ENCODE results near the gene RAB35.

RAB35 gene

DNA sequence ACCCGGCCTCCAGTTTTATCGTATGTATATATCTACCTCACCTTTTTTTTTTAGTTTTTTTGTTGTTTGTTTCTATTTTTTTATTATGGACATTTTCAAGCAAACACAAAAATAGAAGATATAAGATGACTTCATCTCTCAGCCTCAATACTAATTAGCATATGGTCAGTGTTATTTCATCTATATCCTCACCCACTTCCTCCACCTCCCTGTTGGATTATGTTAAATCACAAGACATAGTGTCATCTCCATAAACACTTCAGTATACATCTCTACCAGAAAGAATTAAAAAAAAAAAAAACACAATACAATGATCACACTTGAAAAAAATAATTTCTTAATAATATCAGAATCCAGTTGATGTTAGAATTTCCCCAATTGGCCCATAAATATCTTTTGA, 34.9 kb downstream of the RAB35 start:
- DNase-seq, result no peak

DNA sequence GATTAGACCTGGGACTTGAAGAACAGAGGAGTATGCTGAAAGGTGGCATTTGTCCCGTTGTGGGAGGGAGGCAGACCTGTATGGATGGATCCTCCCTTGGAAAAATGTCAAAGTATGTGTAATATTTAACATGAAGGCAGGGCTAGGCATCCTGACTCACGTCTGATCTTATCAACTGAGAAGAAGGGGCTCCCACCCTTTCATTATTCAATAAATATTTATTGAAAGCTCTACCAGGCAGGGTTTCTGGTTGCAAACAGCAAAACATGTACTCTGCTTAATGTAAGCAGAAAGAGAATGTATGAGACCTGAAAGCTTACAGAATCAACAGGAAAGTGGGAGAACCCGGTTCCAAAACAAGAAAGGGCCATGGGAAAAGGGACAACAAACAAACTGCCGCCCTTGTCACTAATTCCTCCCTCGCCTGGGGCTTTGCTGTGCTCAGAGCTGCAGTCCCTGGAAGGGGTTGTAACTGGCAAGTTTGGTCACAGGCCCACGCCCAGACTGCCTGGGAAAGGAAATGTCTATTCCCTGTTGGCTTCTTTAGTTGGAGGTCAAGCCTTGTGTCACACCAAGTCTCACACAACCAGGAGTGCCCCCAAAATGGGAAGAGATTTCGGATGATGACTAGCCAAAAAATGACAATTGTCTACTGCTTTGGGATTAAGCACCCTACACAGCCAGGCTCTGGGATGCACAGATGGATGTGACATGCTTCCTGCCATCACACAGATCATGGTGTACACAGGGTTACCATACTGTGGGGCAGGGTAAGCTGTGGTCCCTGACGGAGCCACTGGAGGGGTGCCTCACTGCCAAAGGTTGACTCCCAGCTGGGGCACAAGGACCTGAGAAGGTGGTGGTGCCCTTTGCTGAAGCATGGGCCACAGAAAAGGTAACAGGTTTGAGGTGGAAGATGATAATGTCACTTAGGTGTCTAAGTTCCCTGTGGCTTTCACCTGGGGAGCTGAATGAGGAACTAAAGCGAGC, 36.8 kb downstream of the RAB35 start:
- DNase-seq, result no peak

DNA sequence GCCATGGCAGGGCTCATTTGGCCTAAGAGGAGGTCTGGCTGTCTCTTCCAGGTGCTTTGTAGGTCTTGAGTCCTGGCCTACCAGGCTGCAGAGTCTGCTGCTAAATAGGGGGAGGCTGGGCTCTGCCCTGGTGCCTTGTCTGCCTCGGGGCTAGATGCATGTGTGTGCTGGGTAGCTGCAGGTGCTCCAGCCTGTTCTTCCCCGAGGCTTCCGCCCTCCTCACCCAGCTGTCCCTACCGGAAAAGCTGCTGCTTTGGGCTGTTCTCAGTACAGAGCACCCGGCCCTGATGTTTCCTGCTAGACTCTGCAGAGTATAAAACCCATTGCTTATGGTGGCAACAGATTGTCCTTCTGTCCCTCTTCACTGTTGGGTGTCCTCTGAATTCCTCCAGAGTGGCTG, 37.7 kb downstream of the RAB35 start:
- peak; percentile 52 for DNase-seq

DNA sequence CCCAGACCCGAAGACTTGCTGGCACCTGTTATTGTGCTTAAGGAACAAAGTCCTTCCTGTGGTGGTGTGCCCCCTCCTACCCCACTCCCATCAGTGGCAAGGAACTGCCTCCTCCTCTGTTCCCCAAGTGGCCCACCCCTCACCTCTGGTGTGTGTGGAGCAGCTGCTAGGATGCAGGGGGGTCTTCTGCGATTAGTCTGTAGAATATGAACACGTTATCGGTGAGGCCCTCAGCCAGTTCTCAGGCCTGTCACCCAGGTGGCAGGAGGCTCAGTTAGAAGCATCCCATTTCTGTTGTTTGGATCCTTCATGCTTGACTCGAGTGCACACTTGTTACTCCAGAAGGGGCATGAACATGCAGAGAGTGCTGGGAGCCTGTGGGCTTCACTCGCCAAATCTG, 39.3 kb downstream of the RAB35 start:
- DNase-seq, result no peak

DNA sequence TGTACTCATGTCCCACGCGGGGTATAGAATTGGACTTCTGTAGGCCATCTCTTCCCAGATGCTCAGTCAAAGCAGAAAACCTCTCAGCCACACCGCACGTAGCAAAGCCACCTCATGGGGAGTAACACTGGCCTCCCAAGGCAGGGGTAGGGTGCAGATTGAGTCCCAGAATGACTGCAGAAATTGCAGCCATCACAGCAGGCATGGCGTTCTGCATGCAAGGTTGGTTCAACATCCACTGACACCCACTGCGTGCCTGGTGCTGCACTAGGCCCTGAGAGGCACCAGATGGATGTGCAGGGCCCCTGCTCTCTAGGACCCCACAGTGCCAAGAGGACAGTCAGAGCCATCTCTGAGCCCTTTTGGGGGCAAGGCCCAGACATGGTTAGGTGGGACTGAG, 39.9 kb downstream of the RAB35 start:
- DNase-seq, result no peak

DNA sequence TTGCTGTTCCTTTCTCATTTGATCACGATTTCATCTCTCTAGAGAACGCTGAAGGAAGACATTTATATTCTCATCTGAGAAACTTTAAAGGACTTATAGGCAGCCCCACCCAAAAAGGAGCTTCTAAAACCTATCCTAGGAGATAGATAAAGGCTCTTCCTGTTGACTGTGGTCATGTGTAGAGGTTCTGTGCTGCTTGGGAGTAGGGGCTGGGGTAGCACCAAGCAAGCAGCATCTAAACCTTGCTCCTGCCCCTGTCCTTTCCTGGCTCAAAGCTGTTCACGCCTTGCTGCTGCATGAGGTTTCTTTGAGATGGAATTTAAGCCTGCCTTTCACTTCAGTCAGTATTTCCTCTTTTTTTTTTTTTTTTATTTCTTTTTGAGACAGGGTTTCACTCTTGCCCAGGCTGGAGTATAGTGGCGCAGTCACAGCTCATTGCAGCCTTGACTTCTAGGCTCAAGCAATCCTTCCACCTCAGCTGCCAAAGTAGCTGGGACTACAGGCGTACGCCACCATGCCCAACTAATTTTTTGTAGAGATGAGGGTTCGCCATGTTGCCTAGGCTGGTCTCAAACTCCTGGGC, 41.4 kb downstream of the RAB35 start:
- no peak for DNase-seq

DNA sequence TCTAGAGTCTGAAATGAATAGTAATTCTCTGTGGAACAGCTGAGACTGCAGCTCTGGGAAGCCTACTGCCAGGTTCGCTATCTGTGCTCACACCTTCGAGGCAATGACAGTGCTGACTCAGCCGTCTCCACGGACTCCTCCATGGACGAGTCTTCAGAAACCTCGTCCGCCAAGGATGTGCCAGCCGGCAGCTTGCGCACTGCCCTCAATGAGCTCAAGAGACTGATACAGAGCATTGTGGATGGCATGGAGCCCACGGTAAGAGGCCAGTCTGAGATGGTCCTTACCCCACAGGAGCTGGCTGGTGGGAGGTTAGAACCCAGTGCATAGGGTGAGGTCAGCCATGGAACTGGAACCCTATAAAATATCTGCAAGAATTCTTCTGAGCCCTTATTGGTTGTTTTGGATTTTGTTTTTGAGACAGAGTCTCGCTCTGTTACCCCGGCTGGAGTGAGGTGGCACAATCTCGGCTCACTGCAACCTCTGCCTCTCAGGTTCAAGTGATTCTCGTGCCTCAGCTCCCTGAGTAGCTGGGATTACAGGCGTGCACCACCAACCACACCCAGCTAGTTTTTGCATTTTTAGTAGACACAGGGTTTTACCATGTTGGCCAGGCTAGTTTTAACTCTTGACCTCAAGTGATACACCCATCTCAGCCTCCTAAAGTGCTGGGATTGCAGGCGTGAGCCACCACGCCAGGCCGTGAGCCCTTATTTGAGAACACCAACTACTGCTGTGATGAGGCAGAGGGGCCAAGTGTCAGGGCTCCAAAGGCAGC, 43.9 kb downstream of the RAB35 start:
- DNase-seq, result no peak

DNA sequence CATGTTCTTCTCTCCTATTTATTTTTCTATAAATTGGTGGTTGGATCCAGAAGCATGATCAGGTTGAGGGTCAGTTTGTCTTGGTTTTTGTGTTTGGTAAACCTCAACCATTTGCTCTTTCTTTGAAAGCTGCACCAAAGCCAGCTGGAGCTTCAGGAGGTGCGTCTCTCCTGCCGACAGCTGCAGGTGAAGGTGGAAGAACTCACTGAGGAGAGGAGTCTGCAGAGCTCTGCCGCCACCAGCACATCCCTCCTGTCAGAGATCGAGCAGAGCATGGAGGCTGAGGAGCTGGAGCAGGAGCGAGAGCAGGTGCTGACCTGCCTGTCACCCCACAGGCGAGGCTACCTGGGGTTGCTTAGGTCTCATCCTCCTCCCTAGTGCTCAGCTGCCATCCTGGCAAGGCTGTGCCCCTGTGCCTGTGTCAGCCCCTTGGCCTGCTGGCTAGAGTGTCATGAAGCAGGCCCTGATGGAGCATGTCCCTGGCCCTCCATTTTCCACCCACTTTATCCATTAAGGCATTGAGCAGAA, 45.0 kb downstream of the RAB35 start:
- DNase-seq, result no peak

DNA sequence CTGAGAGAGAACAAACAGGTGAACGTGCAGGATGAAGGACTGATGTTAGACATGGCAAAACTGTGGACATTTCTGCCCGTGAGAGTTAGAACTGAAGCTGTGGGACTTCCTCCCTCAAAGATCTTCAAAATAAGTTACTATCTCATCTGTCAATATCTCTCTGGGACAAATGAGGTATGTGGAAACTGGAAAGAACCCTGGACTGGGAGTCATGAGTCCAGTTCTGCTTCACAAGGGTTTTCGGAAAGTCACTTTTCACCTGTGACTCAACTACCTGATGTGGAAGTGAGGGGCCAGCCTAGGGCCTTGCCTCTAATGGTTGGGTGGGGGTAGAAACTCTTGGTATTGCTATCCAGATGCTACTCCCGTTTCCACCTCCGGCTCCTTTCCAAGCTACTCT, 47.3 kb downstream of the RAB35 start:
- DNase-seq, result no peak

DNA sequence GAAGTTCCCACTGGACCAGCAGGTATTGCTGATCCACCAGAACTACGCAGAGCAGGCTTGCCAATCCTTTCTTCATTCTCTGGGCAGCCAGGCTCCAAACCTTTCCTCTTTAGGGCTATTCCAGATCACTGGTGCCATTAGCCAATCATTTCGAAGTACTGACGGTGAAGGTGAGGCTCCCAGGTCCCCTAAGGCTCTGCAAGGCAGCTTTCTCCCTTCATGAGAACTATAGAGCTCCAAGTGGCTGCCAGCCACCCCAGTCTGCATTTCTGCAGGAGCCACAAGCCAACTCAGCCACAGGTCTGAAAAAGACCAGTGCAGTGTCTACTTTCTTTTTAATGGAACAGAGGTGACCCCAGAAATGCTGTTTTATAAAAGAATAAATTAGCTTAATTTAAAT, 48.7 kb downstream of the RAB35 start:
- no peak for DNase-seq

DNA sequence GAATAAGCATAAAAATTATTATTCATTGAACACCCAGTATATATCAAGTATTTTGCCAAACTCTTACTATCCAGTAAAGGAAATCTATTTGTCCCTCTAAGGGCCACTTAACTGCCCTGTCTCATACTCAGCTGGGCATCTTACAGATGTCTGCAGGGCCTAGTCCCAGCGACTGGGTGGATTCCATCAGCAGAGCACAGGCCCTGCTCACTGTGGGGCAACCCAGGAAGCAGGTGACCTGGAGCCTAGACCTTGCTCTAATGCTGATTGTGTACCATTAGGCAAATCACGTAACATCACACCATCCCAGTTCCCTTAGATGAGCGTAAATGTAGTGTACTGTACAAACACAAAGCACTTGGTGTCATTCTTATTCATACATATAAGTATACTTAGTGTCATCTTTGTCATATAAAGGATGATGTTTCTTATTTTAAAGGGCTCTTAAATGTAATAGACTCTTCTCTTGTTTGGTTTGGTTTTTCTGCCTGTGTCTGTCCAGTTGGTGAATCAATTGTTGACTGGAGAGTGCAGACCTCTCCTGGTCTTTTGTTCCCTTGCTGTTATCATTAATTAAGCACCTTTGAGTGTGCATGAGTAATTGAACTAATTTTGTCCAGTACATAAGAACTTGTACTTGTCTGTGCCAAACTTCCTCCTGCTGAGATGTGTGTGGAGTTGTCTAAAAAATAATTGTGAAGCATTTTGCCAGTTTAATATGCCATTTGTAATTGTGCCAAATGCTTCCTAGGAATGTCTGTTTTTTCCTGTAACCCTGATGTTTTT, 49.3 kb downstream of the RAB35 start:
- DNase-seq, result no peak

DNA sequence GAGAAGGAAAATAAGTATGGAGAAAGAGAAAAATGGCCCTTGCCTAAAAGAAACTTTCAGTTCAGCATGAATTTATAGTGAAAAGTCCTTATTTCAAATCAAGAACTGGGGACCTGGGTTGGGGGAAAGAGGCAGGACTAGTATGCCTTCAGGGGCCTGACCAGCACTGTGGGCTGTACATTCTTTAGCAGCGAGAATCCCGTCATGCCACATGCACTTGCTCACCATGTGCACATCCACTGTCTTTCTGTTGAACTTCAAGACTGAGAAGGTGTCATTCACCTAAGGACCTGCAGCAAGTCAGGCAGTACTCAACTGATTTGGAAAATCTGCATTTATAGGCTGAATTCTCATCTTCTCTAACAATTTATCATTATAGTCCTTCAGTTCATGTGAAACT, 50.2 kb downstream of the RAB35 start:
- no peak for DNase-seq

DNA sequence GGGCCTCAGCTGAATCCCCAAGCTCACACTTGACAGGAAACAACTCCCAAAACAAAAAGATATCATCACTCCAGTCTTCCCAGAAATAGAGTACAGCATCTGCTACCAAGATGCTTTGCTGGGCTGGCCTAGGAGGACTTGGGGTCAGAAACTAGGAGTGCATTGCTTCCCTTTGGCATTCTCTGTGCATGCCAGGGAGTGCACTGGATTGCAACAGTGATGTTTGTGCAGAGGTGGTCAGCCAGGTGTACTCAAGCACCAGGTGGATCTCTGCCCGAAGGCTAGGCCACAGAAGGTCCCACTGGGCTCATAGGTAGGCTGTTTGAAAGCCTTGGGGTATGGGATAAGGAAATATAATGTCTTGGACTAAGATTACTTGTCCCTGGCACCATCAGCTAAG, 51.1 kb downstream of the RAB35 start:
- DNase-seq, result no peak

DNA sequence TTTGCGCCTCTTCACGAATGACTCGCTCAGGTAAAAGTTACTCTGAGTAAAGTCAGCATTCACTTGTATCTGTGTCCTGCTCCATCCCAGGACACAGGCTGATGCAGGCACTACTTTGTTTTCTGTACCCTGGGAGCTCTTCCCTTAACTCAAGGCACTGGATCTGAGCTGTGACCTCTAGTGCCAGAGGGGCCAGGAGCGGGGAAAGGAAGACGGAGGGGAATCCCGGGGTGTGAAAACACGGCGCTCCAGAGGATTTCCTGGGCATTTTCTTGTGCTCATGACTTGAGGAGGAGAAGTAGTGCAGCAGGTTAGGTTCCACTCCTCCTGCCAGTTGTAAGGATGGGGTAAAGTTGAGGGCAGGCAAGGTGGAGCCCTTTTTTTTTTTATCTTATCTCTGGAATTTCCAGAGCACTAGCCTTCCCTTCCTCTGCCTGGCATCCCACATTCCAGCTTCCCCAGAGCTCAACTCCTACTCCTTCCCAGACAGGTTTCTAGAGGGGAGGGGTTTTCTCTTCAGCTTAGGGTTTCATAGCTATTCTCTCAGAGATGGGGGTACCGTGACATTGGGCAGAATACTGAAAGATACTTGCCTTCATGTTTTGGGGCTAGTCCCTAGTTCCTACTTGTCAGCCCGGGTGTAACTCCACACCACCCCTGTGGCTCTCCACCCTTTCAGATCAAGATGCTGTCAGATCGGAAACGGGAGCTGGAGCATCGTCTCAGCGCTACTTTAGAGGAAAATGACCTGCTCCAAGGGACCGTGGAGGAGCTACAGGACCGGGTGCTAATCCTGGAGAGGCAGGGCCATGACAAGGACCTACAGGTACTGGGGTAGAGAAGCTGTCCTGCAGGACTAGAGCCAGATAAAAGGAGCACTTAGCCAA, 52.3 kb downstream of the RAB35 start:
- DNase-seq, result no peak

DNA sequence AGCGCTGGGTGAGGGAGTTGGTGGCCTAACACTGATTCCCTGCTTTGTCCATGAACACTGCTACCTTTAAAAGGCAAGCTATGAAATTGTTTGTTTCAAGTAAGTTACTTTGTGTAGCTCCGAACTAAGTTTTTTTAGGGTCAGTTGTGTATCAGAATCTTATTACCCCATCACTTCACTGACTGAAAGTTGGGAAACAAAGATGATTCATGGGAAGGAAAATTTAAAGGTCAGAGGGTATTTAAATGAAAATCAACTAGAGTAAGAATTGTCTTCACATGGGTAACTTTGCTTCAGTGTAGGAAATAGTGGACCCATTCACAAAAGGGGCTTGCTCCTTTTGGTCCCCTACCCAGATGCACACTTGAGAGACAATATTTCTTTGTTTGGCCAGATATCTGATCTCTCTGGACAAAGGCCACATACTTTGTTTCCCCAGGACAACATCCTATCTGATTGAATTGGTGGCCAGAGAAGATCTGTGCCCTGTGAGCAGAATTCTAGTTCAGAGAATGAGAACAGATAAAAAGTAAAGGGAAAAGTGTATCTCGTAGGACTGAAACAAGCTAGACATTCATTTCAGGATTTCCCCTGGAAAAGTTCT, 53.5 kb downstream of the RAB35 start:
- no peak for DNase-seq

DNA sequence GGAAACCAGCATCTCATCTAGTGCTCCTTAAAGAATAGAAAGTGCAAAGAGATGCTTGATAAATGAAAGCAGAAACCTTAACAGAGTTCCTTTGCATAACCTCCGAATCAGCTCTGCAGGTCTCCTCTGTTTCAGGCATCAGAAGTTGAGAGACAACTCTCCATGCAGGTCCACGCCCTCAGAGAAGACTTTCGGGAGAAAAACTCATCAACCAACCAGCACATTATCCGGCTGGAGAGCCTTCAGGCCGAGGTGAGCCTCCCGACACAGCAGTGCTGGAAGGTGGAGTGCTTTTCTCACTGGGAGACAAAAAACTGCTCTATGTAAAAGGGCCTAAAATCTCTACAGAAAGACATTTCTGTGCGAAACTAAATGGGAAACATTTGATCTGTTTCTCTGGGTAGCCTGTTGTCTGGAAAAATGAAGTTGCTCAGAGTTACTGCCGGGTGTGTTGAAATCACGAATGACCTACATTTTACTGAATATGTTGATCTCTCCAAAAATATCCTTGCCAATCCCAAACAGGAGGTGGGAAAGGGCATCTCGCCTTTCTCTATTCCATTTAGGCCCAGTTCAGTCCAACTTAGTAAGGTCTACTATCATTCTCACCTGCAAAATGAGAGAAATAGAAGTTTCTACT, 54.9 kb downstream of the RAB35 start:
- DNase-seq, result no peak

DNA sequence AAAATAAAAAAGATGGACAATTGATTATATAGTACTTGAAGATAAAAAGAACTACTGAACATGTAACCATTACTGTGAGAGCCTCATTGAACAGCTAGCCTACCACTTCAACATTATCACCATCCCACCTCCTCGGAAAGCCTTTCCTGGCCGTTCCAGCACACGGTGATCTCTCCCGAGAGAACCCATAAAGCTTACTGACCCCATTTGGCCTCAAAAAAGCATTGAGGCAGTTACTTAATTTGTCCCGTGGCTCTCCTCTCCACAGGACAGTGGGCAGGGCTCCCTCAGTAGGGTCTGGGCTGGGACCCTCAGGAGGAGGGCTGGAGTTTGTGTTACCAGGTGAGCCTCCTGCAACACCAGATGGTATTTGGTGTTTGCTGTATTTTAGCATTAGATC, 55.8 kb downstream of the RAB35 start:
- no peak for DNase-seq

DNA sequence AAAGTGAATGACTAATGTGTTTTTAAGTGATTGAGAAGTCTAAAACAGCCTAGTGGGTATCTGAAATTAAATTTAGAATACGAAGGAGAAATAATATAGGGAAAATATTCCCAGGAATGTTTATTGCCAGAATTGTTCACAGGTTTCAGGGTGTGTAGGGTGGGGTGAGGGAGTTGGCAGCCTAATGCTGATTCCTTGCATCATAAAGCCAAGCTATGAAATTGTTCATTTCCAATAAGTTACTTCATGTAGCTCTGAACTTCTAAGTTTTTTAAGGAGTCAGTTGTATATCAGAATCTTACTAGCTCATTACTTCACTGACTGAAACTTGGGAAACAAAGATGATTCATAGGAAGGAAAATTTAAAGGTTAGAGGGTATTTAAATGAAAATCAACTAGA, 56.4 kb downstream of the RAB35 start:
- no peak for DNase-seq

DNA sequence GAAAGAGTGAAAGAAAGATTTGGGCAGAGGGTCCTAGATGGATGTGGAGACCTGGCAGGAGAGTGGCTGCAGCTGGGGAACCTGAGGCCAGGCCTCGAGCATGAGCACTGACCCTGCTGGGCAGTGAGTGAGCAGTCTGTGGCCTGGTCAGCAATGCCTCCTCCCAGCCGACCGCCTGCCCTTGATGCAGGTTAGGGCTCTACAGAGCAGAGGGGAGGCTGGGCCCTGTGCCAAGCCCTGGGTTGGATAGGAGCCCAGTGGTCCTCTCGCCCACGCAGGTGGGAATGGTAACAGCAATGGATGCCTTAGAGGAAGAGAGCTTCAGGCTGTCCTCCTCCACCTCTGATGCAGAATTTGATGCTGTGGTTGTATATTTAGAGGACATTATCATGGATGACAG, 59.8 kb downstream of the RAB35 start:
- DNase-seq, result no peak

DNA sequence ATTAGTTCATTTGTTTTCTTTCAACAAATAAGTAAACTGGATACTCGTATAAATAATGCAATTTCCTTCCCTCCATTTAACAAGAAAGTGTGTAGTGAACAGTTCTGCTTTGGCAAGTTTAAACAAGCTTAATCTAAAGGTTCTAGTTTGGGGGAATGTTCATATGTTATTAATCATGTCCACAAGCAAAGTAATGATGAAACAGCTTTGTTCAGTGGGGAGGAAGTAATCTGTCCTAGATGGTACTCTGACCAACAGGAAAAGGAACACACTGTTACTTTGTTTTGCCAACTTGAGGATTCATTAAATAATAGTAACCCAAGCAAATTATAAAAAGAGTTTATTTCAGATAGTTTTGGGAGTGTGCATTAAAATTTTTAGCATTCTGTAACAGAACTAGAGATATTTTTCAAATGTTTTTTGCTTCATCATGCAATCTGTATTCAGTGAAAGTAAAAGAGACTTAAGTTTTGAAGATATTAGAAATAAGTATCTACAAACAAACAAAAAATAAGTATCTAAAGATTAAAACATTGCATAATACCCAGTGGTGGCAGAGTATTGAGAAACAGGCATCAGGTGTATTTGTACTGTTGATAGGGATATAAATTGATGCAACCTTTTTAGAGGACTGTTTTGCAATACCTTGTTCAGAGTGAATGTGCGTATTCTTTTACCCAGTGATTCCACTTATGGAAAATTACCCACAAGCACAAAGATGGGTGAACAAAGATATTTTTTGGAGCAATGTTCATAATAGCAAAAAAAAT, 61.1 kb downstream of the RAB35 start:
- DNase-seq, result no peak
